IMR-90 (cell line): Measurements from ENCODE around the gene C15orf62. TPM values are rescaled to one million over a fixed set of nuclear protein-coding genes. Genes with fewer than 3 reads are reported as not detected.

ENCODE experiments used
- ATAC-seq: fragments of 200-7000 bp; cut with Tn5 transposase; 2 replicates; pipeline ENCODE4 v1.9.1; 2020; ENCODE audit warnings: low read depth, mild to moderate bottlenecking, moderate library complexity
- BruUV-seq: library from RNA; stranded (reverse); fragments of 400-500 nt; replicated peaks from 2 replicates; lab custom pipeline; 2021; lab: Mats Ljungman, UMichigan
- CTCF ChIA-PET: fragments of 300-600 bp; formaldehyde crosslinking; extraction: SDS; loops from one replicate; lab custom pipeline; 2021; ENCODE audit warnings: antibody characterized with exemption; lab: Yijun Ruan, JAX
- POLR2A ChIA-PET: fragments of 300-600 bp; sonication (Branson Sonifier 250); formaldehyde crosslinking; loops from one replicate; lab custom pipeline; 2022; ENCODE audit warnings: antibody characterized with exemption; ENCODE audit not compliant: unreplicated experiment; lab: Charles Lee
- DNase-seq: peaks from one replicate; pipeline ENCODE4 v3.0.0; 2013
- H2AFZ ChIP-seq: replicated peaks from 2 replicates; pipeline ENCODE3; 2013; ENCODE audit warnings: low read length, mild to moderate bottlenecking; ENCODE audit not compliant: poor library complexity
- H2AK5ac ChIP-seq: 2 replicates; pipeline ENCODE4 v1.6.1; 2013; ENCODE audit warnings: low read depth, low read length, inconsistent platforms
- H2AK9ac ChIP-seq: replicated peaks from 2 replicates; pipeline ENCODE3; 2013; ENCODE audit warnings: mild to moderate bottlenecking, low read depth, low read length, moderate library complexity; ENCODE audit not compliant: poor library complexity
- H2BK120ac ChIP-seq: 2 replicates; pipeline ENCODE4 v1.6.1; 2013; ENCODE audit warnings: low read depth, low read length, inconsistent platforms
- H2BK15ac ChIP-seq: 3 replicates; pipeline ENCODE4 v1.6.1; 2013; ENCODE audit warnings: low read depth, low read length, inconsistent platforms
- H2BK20ac ChIP-seq: 2 replicates; pipeline ENCODE4 v1.6.1; 2013; ENCODE audit warnings: low read depth, mild to moderate bottlenecking, inconsistent platforms, low read length, moderate library complexity
- H2BK5ac ChIP-seq: 2 replicates; pipeline ENCODE4 v1.6.1; 2013; ENCODE audit warnings: mild to moderate bottlenecking, low read depth, low read length, inconsistent platforms; ENCODE audit not compliant: poor library complexity, severe bottlenecking
- H3K14ac ChIP-seq: replicated peaks from 2 replicates; pipeline ENCODE4 v1.6.1; 2013; ENCODE audit warnings: low read depth, low read length, inconsistent platforms
- H3K18ac ChIP-seq: 2 replicates; pipeline ENCODE4 v1.6.1; 2013; ENCODE audit warnings: low read depth, low read length, control low read depth
- H3K23ac ChIP-seq: 2 replicates; pipeline ENCODE4 v1.6.1; 2013; ENCODE audit warnings: low read depth, low read length, inconsistent platforms
- H3K27ac ChIP-seq: 2 replicates; pipeline ENCODE4 v1.5.1; 2013; ENCODE audit warnings: mild to moderate bottlenecking, control low read depth, low read length; ENCODE audit not compliant: insufficient read depth
- H3K27me3 ChIP-seq: 2 replicates; pipeline ENCODE4 v1.6.1; 2013; ENCODE audit warnings: low read length; ENCODE audit not compliant: control insufficient read depth, insufficient read depth
- H3K36me3 ChIP-seq: 2 replicates; pipeline ENCODE4 v1.6.1; 2013; ENCODE audit warnings: low read length, mixed read lengths; ENCODE audit not compliant: control insufficient read depth, insufficient read depth
- H3K4ac ChIP-seq: 2 replicates; pipeline ENCODE4 v1.6.1; 2013; ENCODE audit warnings: low read depth, low read length, inconsistent platforms
- H3K4me1 ChIP-seq: 2 replicates; pipeline ENCODE4 v1.6.1; 2013; ENCODE audit warnings: low read length, mixed read lengths; ENCODE audit not compliant: control insufficient read depth, insufficient read depth
- H3K4me2 ChIP-seq: 2 replicates; pipeline ENCODE4 v1.6.1; 2013; ENCODE audit warnings: low read depth, mild to moderate bottlenecking, control low read depth, low read length, moderate library complexity
- H3K4me3 ChIP-seq: 2 replicates; pipeline ENCODE4 v1.5.1; 2013; ENCODE audit warnings: low read depth, mild to moderate bottlenecking, control low read depth, low read length, moderate library complexity; ENCODE audit not compliant: insufficient read depth
- H3K56ac ChIP-seq: 2 replicates; pipeline ENCODE4 v1.6.1; 2013; ENCODE audit warnings: low read length, inconsistent platforms; ENCODE audit not compliant: insufficient read depth; ENCODE audit errors: extremely low read depth
- H3K79me1 ChIP-seq, 2 experiments: 2 replicates each; pipeline ENCODE4 v1.6.1; 2013; ENCODE audit warnings: low read length in 2 of 2, inconsistent platforms in 1 of 2, low read depth in 1 of 2
- H3K9ac ChIP-seq: 2 replicates; pipeline ENCODE4 v1.6.1; 2013; ENCODE audit warnings: low read depth, low read length, control low read depth
- H3K9me1 ChIP-seq: 2 replicates; pipeline ENCODE4 v1.6.1; 2013; ENCODE audit warnings: low read length, inconsistent platforms; ENCODE audit not compliant: insufficient read depth
- H3K9me3 ChIP-seq: 2 replicates; pipeline ENCODE4 v1.6.1; 2013; ENCODE audit warnings: low read length; ENCODE audit not compliant: control insufficient read depth, insufficient read depth
- H4K20me1 ChIP-seq: 2 replicates; pipeline ENCODE4 v1.6.1; 2013; ENCODE audit warnings: low read length, inconsistent platforms; ENCODE audit not compliant: insufficient read depth
- H4K5ac ChIP-seq: 2 replicates; pipeline ENCODE4 v1.6.1; 2013; ENCODE audit warnings: mild to moderate bottlenecking, low read depth, low read length, control low read depth
- H4K8ac ChIP-seq, 2 experiments: 2 replicates each; pipeline ENCODE4 v1.6.1; 2013; ENCODE audit warnings: low read depth in 2 of 2, low read length in 2 of 2, control low read depth in 1 of 2, inconsistent platforms in 1 of 2
- H4K91ac ChIP-seq: 2 replicates; pipeline ENCODE4 v1.6.1; 2013; ENCODE audit warnings: low read depth, low read length, inconsistent platforms; ENCODE audit not compliant: insufficient read depth
- BHLHE40 ChIP-seq: fragments of 150-350 bp; IDR thresholded peaks from 2 replicates; pipeline ENCODE4 v1.6.1; 2016; ENCODE audit warnings: mild to moderate bottlenecking, low read depth, low read length
- CEBPB ChIP-seq: IDR thresholded peaks from 2 replicates; pipeline ENCODE4 v1.6.1; 2012; ENCODE audit warnings: low read depth, low read length, improper control_type of control experiment
- CHD1 ChIP-seq: IDR thresholded peaks from 2 replicates; pipeline ENCODE4 v1.6.1; 2012; ENCODE audit warnings: low read depth, low read length, improper control_type of control experiment
- ELK1 ChIP-seq: fragments of 150-350 bp; IDR thresholded peaks from 2 replicates; pipeline ENCODE4 v1.6.1; 2016; ENCODE audit warnings: low read depth, mild to moderate bottlenecking, low read length, moderate library complexity, borderline replicate concordance
- FOS ChIP-seq: fragments of 150-350 bp; IDR thresholded peaks from 2 replicates; pipeline ENCODE4 v1.6.1; 2016; ENCODE audit warnings: low read depth, low read length
- MAFK ChIP-seq: IDR thresholded peaks from 2 replicates; pipeline ENCODE4 v1.6.1; 2012; ENCODE audit warnings: low read depth, low read length, improper control_type of control experiment
- MAZ ChIP-seq: IDR thresholded peaks from 2 replicates; pipeline ENCODE4 v1.6.1; 2012; ENCODE audit warnings: low read depth, mild to moderate bottlenecking, low read length, improper control_type of control experiment, moderate library complexity, borderline replicate concordance
- MXI1 ChIP-seq: IDR thresholded peaks from 2 replicates; pipeline ENCODE4 v1.6.1; 2012; ENCODE audit warnings: low read depth, mild to moderate bottlenecking, low read length, moderate library complexity, borderline replicate concordance
- NFE2L2 ChIP-seq: fragments of 150-350 bp; IDR thresholded peaks from 2 replicates; pipeline ENCODE4 v1.6.1; 2016; ENCODE audit warnings: low read depth, mild to moderate bottlenecking, low read length
- POLR2A ChIP-seq: IDR thresholded peaks from 2 replicates; pipeline ENCODE4 v1.6.1; 2012; ENCODE audit warnings: mild to moderate bottlenecking, low read depth, low read length
- RAD21 ChIP-seq: IDR thresholded peaks from 2 replicates; pipeline ENCODE4 v1.6.1; 2012; ENCODE audit warnings: low read length, improper control_type of control experiment
- RCOR1 ChIP-seq: IDR thresholded peaks from 2 replicates; pipeline ENCODE4 v1.6.1; 2012; ENCODE audit warnings: mild to moderate bottlenecking, low read length, improper control_type of control experiment; ENCODE audit not compliant: insufficient replicate concordance
- RFX5 ChIP-seq: IDR thresholded peaks from 2 replicates; pipeline ENCODE4 v1.8.0; 2012; ENCODE audit warnings: low read depth, mild to moderate bottlenecking, low read length, moderate library complexity
- SMC3 ChIP-seq: fragments of 150-350 bp; IDR thresholded peaks from 2 replicates; pipeline ENCODE4 v1.6.1; 2016; ENCODE audit warnings: low read depth, mild to moderate bottlenecking, antibody characterized with exemption, low read length, moderate library complexity
- WGBS, 2 experiments: methylation state at CpG; one replicate each; pipeline versions ENCODE4 v1.1.5 to v1.1.7; 2013; ENCODE audit warnings: missing lambda C conversion rate in 2 of 2; ENCODE audit not compliant: insufficient read length in 1 of 2; ENCODE audit errors: extremely low coverage in 2 of 2; 5-methylcytosine and 5-hydroxymethylcytosine counted together
- dilution Hi-C: fragments of 300-500 bp; cut with HindIII; formaldehyde crosslinking; loops from one replicate; pipeline ENCODE4 v1.14.3; 2018; ENCODE audit warnings: low sequenced_read_pairs; ENCODE audit not compliant: unreplicated experiment
- in situ Hi-C: fragments of 300-500 bp; cut with MboI; formaldehyde crosslinking; loops from 3 replicates; pipeline ENCODE4 v1.14.3; 2019; ENCODE audit warnings: low sequenced_read_pairs, inconsistent platforms, mixed read lengths
- intact Hi-C: fragments of 100-400 bp; cut with micrococcal nuclease; formaldehyde crosslinking; loops from 2 replicates; pipeline ENCODE4 v1.10.0; 2022
- polyA plus RNA-seq, 3 experiments: library from polyadenylated mRNA; depleted of rRNA; stranded (reverse); fragments of >200 nt; gene quantifications; 2 replicates each; pipeline ENCODE4 v1.2.3, GENCODE V29; 2012; ENCODE audit warnings: low replicate concordance in 1 of 3
- total RNA-seq: library from RNA; depleted of rRNA; stranded (reverse); fragments of >200 nt; gene quantifications from 2 replicates; pipeline ENCODE4 v1.2.3, GENCODE V29; 2012
- TF ChIP-seq, protein P1 (sequence below): fragments of 150-350 bp; IDR thresholded peaks from 2 replicates; pipeline ENCODE4 v1.6.1; 2017; ENCODE audit warnings: mild to moderate bottlenecking, antibody characterized with exemption, low read length, low read depth
- TF ChIP-seq, protein P2 (sequence below): conservative IDR thresholded peaks from 2 replicates; pipeline ENCODE4 v1.5.1; 2012; ENCODE audit warnings: mild to moderate bottlenecking, low read depth, low read length, improper control_type of control experiment

The C15orf62 gene
- total and polyA plus RNA-seq, 2 of the 4 experiments (the other 2 are of a cell fraction): not detected

- ChIA-PET CTCF (no interaction called here), POLR2A (no interaction called here)
- peaks cover 1% of the 10 kb centered on the region; the same call in 1 of the 2 replicates for H3K4me1 ChIP-seq
- H4K8ac ChIP-seq: no peak overlapping the region
- no peak overlapping the region for H2BK15ac ChIP-seq
- H3K27me3 ChIP-seq: no peaks in the 10 kb centered on the region
- H2BK5ac ChIP-seq: no peak overlapping the region
- H2BK20ac ChIP-seq: no peak overlapping the region
- no TSS peak for BruUV-seq
- ATAC-seq (no peak), DNase-seq (no peak)
- H4K91ac ChIP-seq: no peak overlapping the region
- H4K5ac ChIP-seq: no peak overlapping the region
- no peak overlapping the region for H3K56ac ChIP-seq
- H3K23ac ChIP-seq: no peak overlapping the region
- no peak overlapping the region for H3K9ac ChIP-seq
- H3K14ac ChIP-seq: no peak overlapping the region
- H3K4me2 ChIP-seq: no peak overlapping the region
- H3K9me1 ChIP-seq: no peaks in the 10 kb centered on the region
- no peak overlapping the region for H3K4ac ChIP-seq
- H3K9me3 ChIP-seq: no peaks in the 10 kb centered on the region
- intact Hi-C loops (no loop called here), in situ Hi-C loops (no loop called here), dilution Hi-C loops (no loop called here)
- peaks cover 25% of the 10 kb centered on the region for H3K36me3 ChIP-seq
- no peak overlapping the region for H2AK5ac ChIP-seq
- WGBS, 2 experiments: 100% methylated on average over 1 of the region's 12 CpGs; no CpG with 5 or more reads in 1 of the 2 experiments
- no peaks in the 10 kb centered on the region for H4K20me1 ChIP-seq
- peaks cover 6 to 41% of the 10 kb centered on the region in 2 experiments; a peak in 3 of 4 replicates for H3K79me1 ChIP-seq
- no peak overlapping the region for H2AK9ac ChIP-seq
- no peak overlapping the region for H2BK120ac ChIP-seq
- H3K18ac ChIP-seq: no peak overlapping the region
- H3K27ac ChIP-seq: no peak overlapping the region
- TF ChIP-seq CEBPB (no peak), SMC3 (no peak), RCOR1 (no peak), CHD1 (no peak), MAFK (no peak), MXI1 (no peak), MAZ (no peak), RAD21 (no peak), RFX5 (no peak), BHLHE40 (no peak), ELK1 (no peak), NFE2L2 (no peak), POLR2A (no peak), FOS (no peak)
- TF ChIP-seq, protein P1, sequence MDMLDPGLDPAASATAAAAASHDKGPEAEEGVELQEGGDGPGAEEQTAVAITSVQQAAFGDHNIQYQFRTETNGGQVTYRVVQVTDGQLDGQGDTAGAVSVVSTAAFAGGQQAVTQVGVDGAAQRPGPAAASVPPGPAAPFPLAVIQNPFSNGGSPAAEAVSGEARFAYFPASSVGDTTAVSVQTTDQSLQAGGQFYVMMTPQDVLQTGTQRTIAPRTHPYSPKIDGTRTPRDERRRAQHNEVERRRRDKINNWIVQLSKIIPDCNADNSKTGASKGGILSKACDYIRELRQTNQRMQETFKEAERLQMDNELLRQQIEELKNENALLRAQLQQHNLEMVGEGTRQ: no peak
- TF ChIP-seq, protein P2, sequence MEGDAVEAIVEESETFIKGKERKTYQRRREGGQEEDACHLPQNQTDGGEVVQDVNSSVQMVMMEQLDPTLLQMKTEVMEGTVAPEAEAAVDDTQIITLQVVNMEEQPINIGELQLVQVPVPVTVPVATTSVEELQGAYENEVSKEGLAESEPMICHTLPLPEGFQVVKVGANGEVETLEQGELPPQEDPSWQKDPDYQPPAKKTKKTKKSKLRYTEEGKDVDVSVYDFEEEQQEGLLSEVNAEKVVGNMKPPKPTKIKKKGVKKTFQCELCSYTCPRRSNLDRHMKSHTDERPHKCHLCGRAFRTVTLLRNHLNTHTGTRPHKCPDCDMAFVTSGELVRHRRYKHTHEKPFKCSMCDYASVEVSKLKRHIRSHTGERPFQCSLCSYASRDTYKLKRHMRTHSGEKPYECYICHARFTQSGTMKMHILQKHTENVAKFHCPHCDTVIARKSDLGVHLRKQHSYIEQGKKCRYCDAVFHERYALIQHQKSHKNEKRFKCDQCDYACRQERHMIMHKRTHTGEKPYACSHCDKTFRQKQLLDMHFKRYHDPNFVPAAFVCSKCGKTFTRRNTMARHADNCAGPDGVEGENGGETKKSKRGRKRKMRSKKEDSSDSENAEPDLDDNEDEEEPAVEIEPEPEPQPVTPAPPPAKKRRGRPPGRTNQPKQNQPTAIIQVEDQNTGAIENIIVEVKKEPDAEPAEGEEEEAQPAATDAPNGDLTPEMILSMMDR: no peak
- no peak overlapping the region for H2AFZ ChIP-seq
- no peak overlapping the region for H3K4me3 ChIP-seq
Observed at GRCh38 chr15:40751745-40752144, 18.0 kb upstream of the C15orf62 start.
